Tibial artery (tissue), 4 donors: ENCODE data around the gene GSPT1.

Source experiments
- DNase-seq, 2 donors: peaks; one replicate each; pipeline ENCODE4 v3.0.0-alpha.2; 2019
- H3K27ac ChIP-seq, 2 donors: fragments of 200-600 bp; sonication (generic) in 1 of 2; 1 replicate in 1 of 2; 2 replicates in 1 of 2; pipeline ENCODE4 v1.5.1; 2018 to 2019; ENCODE audit warnings: mild to moderate bottlenecking in 1 of 2
- H3K27me3 ChIP-seq, 2 donors: fragments of 200-600 bp; sonication (generic) in 1 of 2; one replicate each; pipeline versions ENCODE4 v1.5.1 to v1.6.0; 2016 to 2019
- H3K36me3 ChIP-seq, 3 donors: fragments of 200-600 bp; sonication (generic) in 2 of 3; one replicate each; pipeline ENCODE4 v1.5.1; 2016 to 2019; ENCODE audit warnings: mild to moderate bottlenecking in 2 of 3
- H3K4me1 ChIP-seq, 4 donors: fragments of 200-600 bp; sonication (generic) in 2 of 4; 1 replicate in 3 of 4; 2 replicates in 1 of 4; pipeline ENCODE4 v1.5.1; 2016 to 2019
- H3K4me3 ChIP-seq, 2 donors: fragments of 200-600 bp; sonication (generic) in 1 of 2; 1 replicate in 1 of 2; 2 replicates in 1 of 2; pipeline ENCODE4 v1.5.1; 2018 to 2019; ENCODE audit warnings: mild to moderate bottlenecking in 2 of 2
- H3K9me3 ChIP-seq, 3 donors: fragments of 200-600 bp; sonication (generic) in 1 of 3; one replicate each; pipeline ENCODE4 v1.5.1; 2016 to 2019
- intact Hi-C: fragments of 100-400 bp; cut with DNase I; formaldehyde crosslinking; loops from one replicate; pipeline ENCODE4 v1.15.0; 2023; ENCODE audit warnings: low total_unique reads
- TF ChIP-seq, protein P1 (sequence below), 2 experiments: fragments of 200-600 bp in 1 of 2; fragments of 450-650 bp in 1 of 2; IDR thresholded peaks; one replicate each; pipeline ENCODE4 v1.5.1; 2017 to 2019; ENCODE audit warnings: antibody characterized with exemption in 2 of 2, mild to moderate bottlenecking in 1 of 2, moderate library complexity in 1 of 2

GSPT1 gene

DNA sequence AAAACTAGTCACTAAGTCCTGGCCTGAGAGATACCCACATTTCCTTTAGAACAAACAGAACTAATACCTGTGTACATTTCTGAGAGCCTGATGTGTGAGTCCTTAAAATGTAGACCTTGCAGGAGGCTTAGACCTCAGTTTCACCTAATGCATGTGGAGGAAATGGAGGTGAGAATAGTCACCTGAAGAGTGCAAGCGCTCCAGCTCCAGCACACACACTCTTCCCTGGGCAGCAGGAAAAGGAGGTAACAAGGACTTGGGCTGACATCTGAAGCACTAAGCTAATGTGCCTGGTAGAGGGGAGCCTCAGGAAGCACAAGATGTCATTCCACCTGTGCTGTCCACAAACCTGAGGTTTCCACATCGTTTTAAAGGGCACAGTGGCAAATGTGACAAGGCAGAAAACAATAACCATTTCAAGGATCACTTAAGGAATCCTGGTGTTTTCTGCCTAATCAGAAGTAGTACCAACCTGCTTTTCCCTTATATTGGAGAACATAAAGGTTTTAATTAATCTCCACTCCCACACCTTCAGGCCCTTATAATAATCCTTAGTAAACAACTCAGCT lies 47.3 kb downstream of the GSPT1 start:
- no peak for DNase-seq
- Histone ChIP-seq H3K4me3 (no peak overlapping the region), H3K4me1 (peaks cover 0 to 65% (median 15%) of the 10 kb centered on the region in 4 donors), H3K9me3 (no peaks in the 10 kb centered on the region), H3K27ac (no peak overlapping the region), H3K27me3 (no peaks in the 10 kb centered on the region), H3K36me3 (peaks cover 0 to 25% (median 19%) of the 10 kb centered on the region in 3 donors)
- TF ChIP-seq, protein P1, sequence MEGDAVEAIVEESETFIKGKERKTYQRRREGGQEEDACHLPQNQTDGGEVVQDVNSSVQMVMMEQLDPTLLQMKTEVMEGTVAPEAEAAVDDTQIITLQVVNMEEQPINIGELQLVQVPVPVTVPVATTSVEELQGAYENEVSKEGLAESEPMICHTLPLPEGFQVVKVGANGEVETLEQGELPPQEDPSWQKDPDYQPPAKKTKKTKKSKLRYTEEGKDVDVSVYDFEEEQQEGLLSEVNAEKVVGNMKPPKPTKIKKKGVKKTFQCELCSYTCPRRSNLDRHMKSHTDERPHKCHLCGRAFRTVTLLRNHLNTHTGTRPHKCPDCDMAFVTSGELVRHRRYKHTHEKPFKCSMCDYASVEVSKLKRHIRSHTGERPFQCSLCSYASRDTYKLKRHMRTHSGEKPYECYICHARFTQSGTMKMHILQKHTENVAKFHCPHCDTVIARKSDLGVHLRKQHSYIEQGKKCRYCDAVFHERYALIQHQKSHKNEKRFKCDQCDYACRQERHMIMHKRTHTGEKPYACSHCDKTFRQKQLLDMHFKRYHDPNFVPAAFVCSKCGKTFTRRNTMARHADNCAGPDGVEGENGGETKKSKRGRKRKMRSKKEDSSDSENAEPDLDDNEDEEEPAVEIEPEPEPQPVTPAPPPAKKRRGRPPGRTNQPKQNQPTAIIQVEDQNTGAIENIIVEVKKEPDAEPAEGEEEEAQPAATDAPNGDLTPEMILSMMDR (IDR thresholded peaks at IDR 0.05), result no peak
- intact Hi-C loops, result no loop called here

DNA sequence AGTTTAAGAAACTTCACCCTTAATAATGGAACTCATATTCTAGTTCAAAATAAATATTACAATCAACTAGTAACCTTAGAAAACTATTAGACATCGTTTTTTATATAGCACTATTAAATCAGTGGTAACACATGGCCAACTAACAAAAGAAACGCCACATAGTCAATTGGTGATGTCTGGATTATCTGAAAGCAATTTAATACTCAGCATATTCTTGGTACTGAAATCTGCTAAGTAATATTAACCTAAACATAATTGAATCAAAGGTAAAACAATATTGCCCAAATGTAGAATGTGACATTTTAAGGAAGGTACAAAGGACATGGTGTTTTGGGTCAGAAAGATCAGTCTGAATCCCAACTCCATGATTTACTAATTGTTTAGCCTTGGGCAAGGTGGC lies 53.3 kb downstream of the GSPT1 start:
- H3K4me1 ChIP-seq, result peaks cover 0 to 35% (median 2%) of the 10 kb centered on the region in 4 donors
- H3K9me3 ChIP-seq, result no peaks in the 10 kb centered on the region
- H3K27ac ChIP-seq, result no peak overlapping the region
- H3K27me3 ChIP-seq, result no peaks in the 10 kb centered on the region
- H3K36me3 ChIP-seq, result no peaks in the 10 kb centered on the region
- intact Hi-C loops, result no loop called here
- DNase-seq, result no peak
- TF ChIP-seq, protein P1 (IDR thresholded peaks at IDR 0.05), result no peak
- no peak overlapping the region for H3K4me3 ChIP-seq

DNA sequence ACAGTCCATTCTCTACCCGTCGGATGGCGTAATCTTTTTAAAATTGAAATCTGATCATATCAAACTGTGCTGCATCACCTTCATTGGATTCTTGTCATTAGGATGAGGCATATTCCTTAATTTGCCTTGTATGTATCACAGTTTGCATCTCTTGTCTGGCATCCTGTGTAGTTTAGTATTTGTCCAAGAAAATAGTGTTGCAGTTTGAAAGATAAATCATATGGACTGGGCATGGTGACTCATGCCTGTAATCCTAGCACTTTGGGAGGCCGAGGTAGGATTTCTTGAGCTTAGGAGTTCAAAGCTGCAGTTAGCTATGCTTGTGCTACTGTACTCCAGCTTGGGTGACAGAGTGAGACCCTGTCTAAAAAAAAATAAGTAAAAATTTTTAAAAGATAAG lies 58.6 kb downstream of the GSPT1 start:
- Histone ChIP-seq H3K27me3 (no peaks in the 10 kb centered on the region), H3K4me3 (no peak overlapping the region), H3K9me3 (no peaks in the 10 kb centered on the region), H3K27ac (no peak overlapping the region), H3K4me1 (peaks cover 0 to 25% (median 14%) of the 10 kb centered on the region in 4 donors), H3K36me3 (no peaks in the 10 kb centered on the region)
- TF ChIP-seq, protein P1 (IDR thresholded peaks at IDR 0.05), result no peak
- intact Hi-C loops, result loop anchor here (10.0 kb wide), 1 partner anchor 208 kb away; no protein-coding TSS in a partner anchor
- DNase-seq, result no peak

DNA sequence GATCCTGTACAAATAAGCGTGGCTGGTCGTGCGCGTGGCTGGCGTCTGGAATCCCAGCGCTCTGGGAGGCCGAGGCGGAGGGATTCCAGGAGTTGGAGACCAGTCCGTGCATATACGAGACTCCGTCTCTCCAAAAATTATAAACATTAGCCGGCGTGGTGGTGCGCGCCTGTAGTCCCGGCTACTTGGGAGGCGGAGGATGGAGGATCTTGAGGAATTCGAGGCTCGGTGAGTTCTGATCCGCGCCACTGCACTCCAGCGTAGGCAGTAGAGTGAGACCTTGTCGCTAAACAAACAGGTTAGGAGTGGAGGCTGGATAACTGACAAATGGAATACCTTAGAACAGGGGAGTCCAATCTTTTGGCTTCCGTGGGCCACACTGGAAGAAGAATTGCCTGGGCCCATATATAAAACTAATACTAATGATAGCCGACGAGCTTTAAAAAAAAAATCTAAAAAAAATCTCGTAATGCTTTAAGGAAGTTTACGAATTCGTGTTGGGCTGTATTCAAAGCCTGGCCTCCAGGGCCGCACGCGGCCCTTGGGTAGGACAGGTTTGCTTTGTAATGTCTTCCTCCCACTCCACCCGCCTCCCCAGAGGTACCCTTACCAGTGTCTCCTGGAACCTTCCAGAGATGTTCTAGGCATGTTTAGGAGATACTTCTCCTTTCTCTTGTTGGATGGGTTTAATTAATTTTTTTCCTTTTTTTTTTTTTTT lies 63.5 kb downstream of the GSPT1 start:
- intact Hi-C loops, result loop anchor here (10.0 kb wide), 1 partner anchor 213 kb away; no protein-coding TSS in a partner anchor
- peaks cover 0 to 51% (median 30%) of the 10 kb centered on the region in 4 donors for H3K4me1 ChIP-seq
- H3K27ac ChIP-seq, result peak overlapping the region; percentile 88 to 89
- H3K27me3 ChIP-seq, result no peaks in the 10 kb centered on the region
- peaks cover 17 to 20% (median 19%) of the 10 kb centered on the region in 3 donors for H3K36me3 ChIP-seq
- peak overlapping the region; percentile 89 for H3K4me3 ChIP-seq
- TF ChIP-seq, protein P1 (IDR thresholded peaks at IDR 0.05), result no peak
- no peaks in the 10 kb centered on the region for H3K9me3 ChIP-seq
- no peak for DNase-seq

DNA sequence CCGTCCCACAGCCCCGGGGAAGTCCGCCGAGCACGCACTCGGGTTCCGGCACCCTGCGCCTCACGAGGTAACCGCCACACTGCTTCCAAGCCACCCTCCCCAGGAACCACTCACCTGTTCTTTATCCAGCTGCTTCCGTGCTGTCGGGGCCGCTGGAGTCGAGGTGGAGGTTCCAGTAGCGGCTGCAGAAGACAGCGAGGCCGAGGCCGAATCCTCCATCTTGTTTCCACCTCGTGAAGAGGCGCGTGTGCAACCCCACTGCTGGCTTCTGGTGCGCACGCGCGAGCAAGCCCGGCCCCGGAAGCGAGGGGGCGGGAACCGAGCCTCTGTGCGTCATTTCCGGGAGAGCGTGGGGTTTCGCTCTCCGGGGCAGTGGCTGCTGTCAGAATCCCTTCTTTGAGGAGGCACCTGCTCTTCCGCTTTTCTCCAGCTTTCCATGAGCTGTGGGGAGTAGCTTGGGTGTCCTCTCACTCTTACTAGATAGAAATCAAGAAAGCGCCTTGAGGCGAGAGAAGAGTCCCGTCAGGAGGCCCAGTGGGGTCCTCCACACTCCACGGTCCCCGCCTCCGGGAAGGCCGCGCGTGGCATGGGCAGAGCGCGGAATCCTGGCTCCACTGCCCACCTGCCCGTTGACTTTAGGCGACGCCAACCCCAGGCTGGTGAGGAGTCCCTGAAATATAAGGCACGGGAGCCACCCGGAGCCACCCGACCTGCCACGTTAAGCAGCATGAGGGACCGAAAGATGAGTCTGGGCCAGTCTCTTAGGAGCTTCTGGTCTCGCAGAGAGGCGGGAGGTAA lies 64.3 kb downstream of the GSPT1 start, which contains the start of gene RSL1D1:
Gene RSL1D1 (minus strand): TSS at position 249 of the 798 bp plus-strand sequence. CDS start 30 bp downstream, at position 219.
- Histone ChIP-seq H3K4me1 (peaks cover 0 to 51% (median 30%) of the 10 kb centered on the region in 4 donors), H3K27ac (peak within 1 kb of the TSS; percentile 88 to 89), H3K4me3 (peak within 1 kb of the TSS; percentile 89), H3K9me3 (no peaks in the 10 kb centered on the region), H3K27me3 (no peaks in the 10 kb centered on the region), H3K36me3 (peaks cover 25 to 27% (median 26%) of the 10 kb centered on the region in 3 donors)
- intact Hi-C loops, result loop anchor here (10.0 kb wide), 1 partner anchor 213 kb away; no protein-coding TSS in a partner anchor
- DNase-seq, result peak; percentile 87 to 95
- TF ChIP-seq, protein P1 (IDR thresholded peaks at IDR 0.05), result no peak
